Measurements from ENCODE around the gene SHISAL2A.

DNA sequence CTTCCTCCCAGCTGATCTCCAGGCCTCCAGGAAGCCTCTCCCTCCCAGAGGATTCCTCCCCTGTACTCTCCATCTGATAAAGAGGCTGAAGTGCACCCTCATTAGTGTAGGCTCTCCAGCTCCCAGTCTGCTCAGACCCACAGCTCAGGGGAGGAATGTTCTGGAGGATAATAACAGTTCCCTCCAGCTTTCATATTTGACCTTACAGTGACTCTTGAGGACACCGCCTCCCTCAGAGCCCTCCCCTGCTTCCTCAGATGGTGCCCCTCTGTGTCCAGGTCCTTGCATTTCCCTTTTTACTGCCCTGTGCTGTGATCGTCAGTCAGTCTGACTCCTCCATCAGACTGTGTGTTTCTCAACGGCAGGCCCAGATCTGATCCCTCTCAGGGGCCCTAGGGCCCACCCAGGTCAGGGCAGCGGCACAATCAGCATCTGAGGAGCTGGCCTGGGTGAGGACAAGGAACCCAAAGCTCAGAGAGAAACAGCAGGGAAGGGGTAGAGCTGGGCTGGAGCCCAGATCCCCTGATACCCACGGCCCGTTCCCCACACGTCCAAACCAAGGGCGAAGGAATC is 1.1 kb upstream of the SHISAL2A start:
- TF ChIP-seq, protein P1, sequence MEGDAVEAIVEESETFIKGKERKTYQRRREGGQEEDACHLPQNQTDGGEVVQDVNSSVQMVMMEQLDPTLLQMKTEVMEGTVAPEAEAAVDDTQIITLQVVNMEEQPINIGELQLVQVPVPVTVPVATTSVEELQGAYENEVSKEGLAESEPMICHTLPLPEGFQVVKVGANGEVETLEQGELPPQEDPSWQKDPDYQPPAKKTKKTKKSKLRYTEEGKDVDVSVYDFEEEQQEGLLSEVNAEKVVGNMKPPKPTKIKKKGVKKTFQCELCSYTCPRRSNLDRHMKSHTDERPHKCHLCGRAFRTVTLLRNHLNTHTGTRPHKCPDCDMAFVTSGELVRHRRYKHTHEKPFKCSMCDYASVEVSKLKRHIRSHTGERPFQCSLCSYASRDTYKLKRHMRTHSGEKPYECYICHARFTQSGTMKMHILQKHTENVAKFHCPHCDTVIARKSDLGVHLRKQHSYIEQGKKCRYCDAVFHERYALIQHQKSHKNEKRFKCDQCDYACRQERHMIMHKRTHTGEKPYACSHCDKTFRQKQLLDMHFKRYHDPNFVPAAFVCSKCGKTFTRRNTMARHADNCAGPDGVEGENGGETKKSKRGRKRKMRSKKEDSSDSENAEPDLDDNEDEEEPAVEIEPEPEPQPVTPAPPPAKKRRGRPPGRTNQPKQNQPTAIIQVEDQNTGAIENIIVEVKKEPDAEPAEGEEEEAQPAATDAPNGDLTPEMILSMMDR (IDR thresholded peaks at IDR 0.05): no peak
- no peak for TF ChIP-seq POLR2A (IDR thresholded peaks at IDR 0.05)

All from adrenal gland (tissue), 5 donors.